Measurements from ENCODE around the gene CD86.

Gene CD86

GRCh38 chr3:122060040-122060698 lies 5.0 kb downstream of the CD86 start:
- no peak for DNase-seq (ENCODE audit: low read depth)

- no peak for DNase-seq (ENCODE audit: low read depth)
Observed at GRCh38 chr3:122063908-122064307, 8.7 kb downstream of the CD86 start.

- no peak for DNase-seq (ENCODE audit: low read depth)
Observed at GRCh38 chr3:122064326-122064725, 9.2 kb downstream of the CD86 start.

- DNase-seq (ENCODE audit: low read depth) = no peak
Observed at GRCh38 chr3:122066331-122067213, 11.4 kb downstream of the CD86 start.

GRCh38 chr3:122067214-122067550 lies 12.0 kb downstream of the CD86 start:
- no peak for DNase-seq (ENCODE audit: low read depth)

GRCh38 chr3:122067588-122068240 lies 12.6 kb downstream of the CD86 start:
- DNase-seq (ENCODE audit: low read depth) = no peak

- DNase-seq (ENCODE audit: low read depth) = no peak
Observed at GRCh38 chr3:122074621-122075265, 19.6 kb downstream of the CD86 start.

GRCh38 chr3:122076491-122077292 lies 21.5 kb downstream of the CD86 start:
- no peak for DNase-seq (ENCODE audit: low read depth)

- DNase-seq (ENCODE audit: low read depth) = no peak
Observed at GRCh38 chr3:122077293-122078234, 22.4 kb downstream of the CD86 start.

GRCh38 chr3:122078235-122078935 lies 23.2 kb downstream of the CD86 start:
- DNase-seq (ENCODE audit: low read depth) = no peak

- DNase-seq (ENCODE audit: low read depth) = no peak
Observed at GRCh38 chr3:122079524-122080206, 24.5 kb downstream of the CD86 start.

- no peak for DNase-seq (ENCODE audit: low read depth)
Observed at GRCh38 chr3:122080207-122080587, 25.0 kb downstream of the CD86 start.

- DNase-seq (ENCODE audit: low read depth) = no peak
Observed at GRCh38 chr3:122081543-122082247, 26.5 kb downstream of the CD86 start.

- no peak for DNase-seq (ENCODE audit: low read depth)
Observed at GRCh38 chr3:122082357-122082756, 27.2 kb downstream of the CD86 start.

GRCh38 chr3:122084799-122085198 lies 29.6 kb downstream of the CD86 start:
- no peak for DNase-seq (ENCODE audit: low read depth)

GRCh38 chr3:122085673-122086072 lies 30.5 kb downstream of the CD86 start:
- DNase-seq (ENCODE audit: low read depth) = no peak

GRCh38 chr3:122088531-122088930 lies 33.4 kb downstream of the CD86 start:
- DNase-seq (ENCODE audit: low read depth) = no peak

GRCh38 chr3:122091602-122092295 lies 36.6 kb downstream of the CD86 start:
- no peak for DNase-seq (ENCODE audit: low read depth)
